Inflammatory macrophage treated with lipopolysaccharide for 4 hours (primary cell): Measurements from ENCODE around the gene LENG1.
A peak's percentile ranks its signal among the peaks of the same experiment; 100 is the strongest.
"Not testable (repeated sequence)": the region's sequence is repeated elsewhere in the genome, so short reads cannot be mapped to it uniquely, and the experiment has no call there.

Source experiments
- DNase-seq: peaks from one replicate; pipeline ENCODE4 v3.0.0-alpha.2; 2020

Gene LENG1

DNA sequence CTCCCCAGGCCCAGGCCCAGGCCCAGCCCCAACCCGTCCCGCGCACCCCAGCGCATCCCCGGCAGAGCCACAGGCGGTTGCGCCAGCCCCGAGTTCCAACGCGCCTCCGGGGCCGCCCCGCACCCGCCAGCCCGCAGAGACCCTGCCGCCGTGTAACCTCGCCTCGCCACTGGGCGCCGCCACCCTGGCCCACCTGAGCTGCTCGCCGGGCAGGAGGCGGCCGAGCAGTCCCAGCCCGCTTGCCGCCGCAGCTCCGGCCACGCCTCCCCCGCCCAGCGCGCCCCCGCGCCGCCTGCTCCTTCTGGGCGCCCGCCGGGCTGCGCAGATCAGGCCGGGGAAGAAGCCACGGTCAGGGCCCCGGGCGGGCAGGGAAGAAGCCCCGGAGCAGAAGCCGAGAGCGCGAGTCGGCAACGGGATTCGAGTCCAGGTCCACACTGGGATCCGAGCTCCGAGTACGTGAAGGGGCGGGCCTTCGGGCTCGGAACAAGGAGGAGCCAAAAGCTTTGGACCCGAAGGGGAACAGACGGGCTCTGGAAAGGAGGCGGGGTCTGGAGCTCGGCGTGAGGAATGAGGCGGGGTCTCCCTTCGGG lies 29.7 kb upstream of the LENG1 start, which contains the start of gene MBOAT7:
TSS of gene MBOAT7 (minus strand) at position 436 of the 590 bp plus-strand sequence. CDS start 1,072 bp downstream, outside the sequence.
- DNase-seq = no peak

DNA sequence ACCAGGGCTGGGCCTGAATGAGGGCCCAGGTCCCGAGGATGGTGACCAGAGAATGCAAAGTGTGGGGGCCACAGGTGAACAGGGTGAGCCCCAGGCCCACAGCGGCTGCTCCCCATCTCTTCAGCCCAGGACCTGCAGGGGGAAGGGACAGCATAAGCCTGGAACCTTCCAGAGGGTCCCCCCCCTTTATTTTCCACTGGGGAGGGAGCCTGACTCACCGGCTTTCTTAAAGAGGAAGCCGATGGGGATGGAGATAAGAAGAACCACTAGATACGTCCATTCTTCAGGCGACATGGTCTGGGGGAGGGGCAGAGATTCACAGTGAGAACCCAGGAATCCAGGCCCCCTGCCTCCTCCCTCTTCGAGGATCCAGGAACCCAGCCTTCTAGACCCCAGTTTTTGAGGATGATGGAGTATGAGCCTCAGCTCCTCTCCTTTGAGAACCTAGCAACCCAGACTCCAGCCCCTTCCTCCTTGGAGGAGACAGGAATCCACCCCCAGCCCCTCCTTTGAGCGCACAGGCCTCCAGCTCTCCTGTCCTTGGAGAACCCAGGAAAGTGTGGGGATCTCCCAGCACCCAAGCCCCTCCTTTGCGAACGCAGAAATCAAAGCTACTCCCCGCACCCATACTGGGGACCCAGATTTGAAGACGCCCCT lies 28.8 kb upstream of the LENG1 start:
- no peak for DNase-seq

DNA sequence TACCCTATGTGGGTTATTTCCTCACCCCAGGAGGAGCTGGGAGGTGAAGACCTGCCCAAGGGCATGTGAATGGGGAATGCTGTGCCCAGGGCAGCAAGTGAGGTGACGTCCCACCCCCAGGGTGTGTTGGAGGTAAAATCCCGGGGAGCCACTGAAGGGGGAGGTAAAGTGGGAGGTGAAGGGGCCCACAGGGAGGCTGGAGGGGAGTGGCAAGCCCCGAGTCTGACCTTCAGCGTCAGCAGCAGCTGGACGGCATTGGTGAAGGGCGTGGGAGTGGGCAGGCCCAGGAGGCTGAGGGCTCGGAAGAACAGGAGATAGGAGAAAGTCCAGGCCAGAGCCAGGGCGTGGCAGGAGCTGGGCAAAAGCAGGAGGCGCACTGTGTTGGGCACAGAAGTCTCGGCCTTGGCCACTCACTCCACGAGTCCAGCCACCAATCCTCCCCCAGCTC lies 27.4 kb upstream of the LENG1 start:
- DNase-seq = no peak

DNA sequence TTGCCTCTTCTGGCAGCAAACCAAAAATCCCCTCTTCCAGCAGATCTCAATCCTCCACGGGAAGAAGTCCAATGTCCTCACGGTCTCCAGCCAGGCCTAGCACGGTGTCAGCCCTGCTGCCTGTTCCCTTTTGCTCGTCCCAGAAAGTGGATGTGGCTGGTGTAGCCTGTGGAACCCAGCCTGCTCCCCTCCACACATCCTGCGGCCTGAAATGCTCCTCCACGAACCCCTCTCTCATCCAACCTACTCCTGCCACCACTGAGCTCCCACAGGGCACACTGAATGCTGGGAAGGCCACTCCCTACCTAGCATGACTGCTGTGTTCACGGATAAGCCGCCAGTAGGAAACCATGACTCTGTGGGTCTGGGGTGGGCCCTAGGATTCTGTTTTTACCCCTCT lies 26.8 kb upstream of the LENG1 start:
- DNase-seq = no peak

DNA sequence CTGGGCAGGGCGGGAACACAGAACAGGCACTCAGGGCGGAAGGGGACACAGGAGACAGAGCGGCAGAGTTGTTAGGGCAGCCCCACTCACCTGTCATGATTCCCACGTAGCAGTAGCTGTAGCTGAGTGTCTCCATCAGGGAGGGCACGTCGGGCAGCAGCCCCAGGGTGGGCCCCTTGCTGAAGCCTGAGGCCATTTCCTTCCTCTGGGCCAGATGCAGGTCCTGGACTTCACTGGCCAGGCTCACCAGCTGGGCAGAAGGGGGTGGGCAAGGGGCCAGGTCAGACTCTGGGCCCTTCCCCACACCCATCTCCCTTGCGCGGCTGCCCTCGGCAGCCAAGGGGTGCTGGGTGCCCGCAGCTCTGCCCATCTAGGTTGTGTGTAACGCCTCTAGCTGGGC lies 23.9 kb upstream of the LENG1 start:
- DNase-seq = no peak

DNA sequence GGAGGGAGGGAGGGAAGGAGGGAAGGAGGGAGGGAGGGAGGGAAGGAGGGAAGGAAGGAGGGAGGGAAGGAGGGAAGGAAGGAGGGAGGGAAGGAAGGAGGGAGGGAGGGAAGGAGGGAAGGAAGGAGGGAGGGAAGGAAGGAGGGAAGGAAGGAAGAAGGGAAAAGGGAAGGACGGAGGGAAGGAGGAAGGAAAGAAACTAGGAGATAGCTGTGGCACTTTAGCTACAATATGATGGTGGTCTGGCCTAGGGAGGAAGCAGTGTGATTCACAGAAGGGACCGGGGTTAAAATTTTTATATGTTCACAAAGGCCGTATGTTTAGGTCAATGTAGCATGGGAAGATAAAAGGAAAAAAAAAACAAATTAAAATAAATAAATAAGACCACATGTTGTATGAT lies 22.4 kb upstream of the LENG1 start:
- DNase-seq = not testable (repeated sequence)

DNA sequence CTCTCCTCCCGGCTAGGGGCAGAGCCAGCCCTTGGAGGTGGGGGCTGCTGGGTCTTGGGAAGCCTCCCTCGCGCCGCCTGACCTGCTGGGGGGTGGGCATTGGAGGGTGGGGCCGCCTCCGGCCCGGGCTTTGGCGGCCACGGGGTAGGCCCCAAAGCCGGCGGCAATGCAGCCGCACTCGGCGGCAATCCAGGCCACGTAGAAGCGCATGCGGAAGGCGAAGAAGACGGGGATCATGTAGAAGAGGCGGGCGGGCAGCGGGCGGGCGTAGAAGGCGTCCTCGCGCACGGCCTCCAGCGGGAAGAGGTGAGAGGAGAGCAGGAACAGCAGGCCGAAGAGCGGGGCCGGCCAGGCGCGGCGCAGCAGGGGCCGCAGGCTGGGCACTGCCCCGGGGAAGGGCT lies 21.2 kb upstream of the LENG1 start:
- no peak for DNase-seq

DNA sequence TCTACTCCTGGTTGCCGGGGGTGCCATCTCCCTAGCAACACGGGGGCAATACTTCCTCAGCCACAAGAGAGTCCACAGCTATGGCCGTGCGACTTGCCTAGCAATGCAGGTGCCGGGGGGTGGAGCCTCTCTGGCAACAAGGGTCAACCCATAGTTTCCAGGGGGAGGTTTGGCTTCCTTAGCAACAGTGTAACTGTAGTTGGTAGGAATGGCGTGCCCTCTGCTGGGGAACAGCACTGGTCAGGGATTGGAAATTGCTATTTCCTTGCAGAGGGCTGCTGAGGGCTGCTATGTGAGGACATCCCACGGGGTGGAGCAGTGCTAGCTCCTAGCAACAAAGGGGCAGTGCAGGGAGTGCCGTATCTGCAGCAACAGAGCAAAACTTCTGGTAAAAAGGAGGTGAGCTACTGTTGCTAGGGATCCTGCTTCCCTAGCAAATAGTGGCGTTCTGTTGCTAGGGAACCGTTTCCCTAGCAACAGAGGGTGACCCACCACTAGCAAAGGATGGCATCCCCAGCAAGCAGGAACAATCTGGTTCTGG lies 20.5 kb upstream of the LENG1 start:
- DNase-seq = peak; percentile 18

DNA sequence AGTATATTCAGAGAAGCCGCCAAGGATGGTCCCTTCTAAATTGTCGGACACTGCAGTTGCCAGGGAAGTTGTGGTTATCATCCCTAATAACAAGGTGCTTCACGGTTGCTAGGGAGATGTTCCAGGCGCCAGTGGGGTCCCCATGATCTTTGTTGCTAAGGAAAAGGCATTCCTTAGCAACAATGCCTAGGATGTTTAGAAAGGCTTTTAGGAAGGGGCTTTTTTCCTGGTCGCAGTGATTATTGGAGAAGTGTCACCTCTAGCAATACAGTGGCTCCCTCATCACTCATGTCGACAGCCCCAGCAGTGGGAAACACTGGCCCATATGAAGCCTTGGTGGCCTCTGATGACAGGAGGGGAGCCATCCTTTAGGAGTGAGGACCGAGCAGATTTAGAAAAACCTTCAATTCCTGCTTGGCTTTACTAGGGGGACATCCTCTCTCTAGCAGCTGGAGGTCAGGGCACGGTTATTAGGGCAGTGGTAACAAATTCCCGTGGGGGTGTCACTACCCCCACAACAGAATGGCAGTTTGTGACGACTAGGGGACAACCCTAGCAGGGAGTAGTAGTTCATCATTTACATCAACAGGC lies 19.8 kb upstream of the LENG1 start:
- no peak for DNase-seq

DNA sequence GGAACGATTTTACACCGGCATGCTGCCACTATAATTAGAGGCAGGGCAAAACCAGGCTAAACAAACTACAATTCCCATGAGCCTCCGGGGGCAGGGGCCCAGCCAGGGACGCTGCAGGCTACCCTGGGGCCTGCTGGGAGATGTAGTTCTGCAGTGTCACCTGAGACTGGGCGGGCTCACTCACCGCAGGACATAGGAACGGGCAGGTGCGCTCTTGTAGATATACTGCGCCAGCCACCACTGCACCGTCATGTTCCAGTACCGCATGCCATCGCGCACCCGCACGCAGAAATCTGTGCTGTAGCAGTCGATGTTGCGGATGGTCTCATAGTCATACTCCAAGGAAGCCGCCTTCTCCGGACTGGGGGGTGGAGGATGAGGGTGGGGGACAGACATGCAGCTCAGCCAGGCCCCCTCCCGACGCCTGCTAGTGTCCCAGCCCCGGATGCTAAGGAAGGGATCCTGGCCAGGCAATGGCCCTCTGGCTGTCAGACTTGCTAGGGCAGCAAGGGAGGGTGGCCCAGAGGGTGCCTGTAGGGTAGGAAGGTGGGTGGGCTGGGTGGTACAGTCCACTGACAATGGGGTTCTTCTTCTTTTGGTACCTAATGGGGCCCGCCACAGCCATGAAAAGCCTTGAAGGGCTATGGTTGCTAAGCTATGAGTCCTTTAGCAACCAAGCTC lies 19.2 kb upstream of the LENG1 start:
- DNase-seq = peak; percentile 15

DNA sequence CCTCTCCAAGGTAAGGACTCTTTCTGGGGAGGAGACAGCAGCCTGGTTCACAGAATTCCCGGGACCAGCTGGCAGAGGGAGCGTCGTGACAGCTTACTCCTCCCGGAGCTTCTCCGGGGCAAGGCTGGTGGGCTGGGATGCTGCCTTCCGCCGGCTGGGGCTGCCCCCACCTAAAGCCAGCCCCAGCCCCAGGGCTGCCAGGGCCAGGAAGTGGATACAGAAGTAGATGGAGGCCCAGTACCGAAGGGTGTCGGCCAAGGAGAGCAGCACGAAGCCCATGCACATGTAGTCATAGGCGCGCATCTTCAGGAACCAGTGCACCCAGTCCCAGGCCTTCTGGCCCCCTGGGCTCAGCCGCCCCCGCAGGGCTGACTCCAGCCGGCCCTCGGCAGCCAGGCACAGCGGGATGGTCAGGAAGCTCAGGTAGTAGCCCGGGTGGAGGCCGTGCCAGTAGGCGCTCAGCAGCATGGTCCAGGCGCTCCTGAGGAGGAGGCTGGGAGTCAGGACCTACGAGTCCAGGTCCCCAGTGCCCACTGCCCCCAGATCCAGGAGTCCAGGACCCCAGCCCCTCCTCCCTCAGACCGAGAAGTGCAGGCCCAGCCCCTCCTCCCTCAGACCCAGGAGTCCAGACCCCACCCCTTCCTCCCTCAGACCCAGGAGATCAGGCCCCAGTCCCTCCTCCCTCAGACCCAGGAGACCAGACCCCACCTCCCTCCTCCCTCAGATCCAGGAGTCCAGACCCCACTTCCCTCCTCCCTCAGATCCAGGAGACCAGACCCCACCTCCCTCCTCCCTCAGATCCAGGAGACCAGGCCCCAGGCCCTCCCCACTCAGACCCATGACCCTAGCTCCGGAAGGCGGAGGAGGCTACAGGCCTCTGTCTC lies 14.7 kb upstream of the LENG1 start:
- DNase-seq = no peak

DNA sequence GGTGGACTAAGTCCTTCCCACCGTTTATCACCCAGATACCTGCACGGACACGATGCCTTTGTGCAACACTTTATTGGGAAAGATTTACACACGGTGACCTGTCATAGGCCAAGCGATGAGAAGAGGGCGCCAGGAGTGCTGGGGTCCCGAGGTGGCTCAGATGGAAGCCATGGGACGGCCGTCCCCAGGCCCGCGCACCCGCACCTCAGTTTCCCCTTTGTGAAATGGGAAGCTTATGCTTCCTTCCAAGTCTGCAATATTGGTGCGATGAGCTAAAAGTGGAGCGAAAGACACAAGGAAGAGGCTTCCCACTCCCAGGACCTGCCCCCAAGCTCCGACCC lies 13.8 kb upstream of the LENG1 start:
- no peak for DNase-seq

DNA sequence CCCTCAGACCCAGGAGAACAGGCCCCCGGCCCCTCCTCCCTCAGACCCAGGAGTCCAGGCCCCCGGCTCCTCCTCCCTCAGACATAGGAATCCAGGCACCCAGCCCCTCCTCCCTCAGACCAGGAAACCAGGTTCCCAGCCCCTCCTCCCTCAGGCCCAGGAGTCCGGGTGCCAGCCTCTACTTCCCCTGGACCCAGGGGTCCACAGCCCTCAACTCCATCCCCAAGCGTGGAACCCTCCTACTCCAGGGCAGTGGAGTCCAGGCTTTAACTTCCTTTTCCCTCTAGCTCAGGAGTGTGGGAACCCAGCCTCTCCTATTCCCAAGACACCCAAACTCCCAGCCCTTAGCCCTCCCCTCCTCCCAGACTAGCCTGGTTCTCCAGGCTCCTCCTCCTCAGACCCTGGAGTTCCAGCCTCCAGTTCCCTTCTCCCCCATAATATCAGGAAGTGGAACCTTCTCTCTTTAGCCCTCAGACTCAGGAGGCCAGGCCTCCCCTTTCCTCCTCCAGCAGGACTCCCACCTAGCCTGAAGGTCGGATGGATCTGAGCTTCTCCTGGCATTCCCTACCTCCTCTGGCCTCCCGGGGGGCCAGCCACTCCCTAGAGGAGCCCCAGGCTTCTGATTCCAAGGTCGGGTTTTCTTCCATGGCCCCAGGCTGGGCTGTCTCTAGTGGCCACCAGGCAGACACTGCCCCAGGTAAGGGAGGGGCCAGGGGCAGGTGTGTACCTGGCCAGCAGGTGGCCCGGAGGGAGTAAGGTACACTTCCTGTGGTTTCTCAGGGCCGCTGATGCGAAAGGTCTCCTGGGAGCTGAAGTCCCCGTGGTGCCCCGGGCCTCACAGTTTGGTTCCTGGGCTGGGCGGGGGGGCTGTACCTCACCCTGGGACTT lies 13.2 kb upstream of the LENG1 start, which contains the start of gene TMC4:
TSS of gene TMC4 (minus strand) at position 690 of the 888 bp plus-strand sequence. CDS start at position 647, 43 bp downstream.
- no peak for DNase-seq

DNA sequence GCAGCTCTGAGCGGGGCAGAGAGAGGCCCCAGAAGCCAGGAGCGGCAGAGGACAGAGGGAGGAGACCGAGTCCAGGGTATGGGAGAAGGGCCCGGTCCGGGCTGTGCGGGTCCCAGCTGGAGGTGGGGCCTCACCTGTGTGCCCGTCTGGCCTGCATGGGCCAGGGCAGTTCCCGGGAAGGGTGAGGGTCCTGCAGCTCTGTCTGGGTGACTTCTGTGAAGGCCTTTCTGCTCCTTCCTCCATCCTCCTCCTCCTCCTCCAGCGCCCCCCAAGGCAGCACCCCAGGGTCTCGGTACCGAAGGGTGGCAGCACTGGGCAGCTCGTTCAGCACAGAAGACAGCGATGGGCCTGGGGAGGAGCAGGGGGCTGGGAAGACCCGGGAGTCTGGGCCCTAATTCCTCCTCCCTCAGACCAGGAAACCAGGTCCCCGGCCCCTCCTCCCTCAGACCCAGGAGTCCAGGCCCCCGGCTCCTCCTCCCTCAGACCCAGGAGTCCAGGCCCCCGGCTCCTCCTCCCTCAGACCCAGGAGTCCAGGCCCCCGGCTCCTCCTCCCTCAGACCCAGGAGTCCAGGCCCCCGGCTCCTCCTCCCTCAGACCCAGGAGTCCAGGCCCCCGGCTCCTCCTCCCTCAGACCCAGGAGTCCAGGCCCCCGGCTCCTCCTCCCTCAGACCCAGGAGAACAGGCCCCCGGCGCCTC lies 12.4 kb upstream of the LENG1 start:
- DNase-seq = not testable (repeated sequence)

DNA sequence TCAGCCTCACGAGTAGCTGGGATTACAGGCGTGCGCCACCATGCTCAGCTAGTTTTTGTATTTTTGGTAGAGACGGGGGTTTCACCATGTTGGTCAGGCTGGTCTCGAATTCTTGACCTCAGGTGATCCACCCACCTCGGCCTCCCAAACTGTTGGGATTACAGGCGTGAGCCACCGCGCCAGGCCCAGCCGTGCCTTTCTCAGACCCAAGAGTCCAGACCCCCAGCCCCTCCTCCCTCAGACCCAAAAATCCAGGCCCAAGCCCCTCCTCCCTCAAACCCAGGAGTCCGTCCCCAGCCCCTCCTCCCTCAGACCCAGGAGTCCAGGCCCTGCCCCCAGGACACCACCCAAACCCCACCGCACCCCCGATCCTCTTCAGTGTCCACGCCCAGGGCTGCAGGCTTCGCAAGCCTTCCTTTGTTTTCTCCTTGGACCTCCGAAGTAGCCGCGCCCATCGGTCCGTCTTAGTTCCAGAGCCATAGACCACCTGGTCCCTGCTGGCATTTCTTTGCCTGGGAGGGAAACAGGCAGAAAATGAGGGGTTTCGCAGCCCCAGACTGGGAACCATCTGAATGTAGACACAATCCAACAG lies 9.7 kb upstream of the LENG1 start:
- DNase-seq = no peak

DNA sequence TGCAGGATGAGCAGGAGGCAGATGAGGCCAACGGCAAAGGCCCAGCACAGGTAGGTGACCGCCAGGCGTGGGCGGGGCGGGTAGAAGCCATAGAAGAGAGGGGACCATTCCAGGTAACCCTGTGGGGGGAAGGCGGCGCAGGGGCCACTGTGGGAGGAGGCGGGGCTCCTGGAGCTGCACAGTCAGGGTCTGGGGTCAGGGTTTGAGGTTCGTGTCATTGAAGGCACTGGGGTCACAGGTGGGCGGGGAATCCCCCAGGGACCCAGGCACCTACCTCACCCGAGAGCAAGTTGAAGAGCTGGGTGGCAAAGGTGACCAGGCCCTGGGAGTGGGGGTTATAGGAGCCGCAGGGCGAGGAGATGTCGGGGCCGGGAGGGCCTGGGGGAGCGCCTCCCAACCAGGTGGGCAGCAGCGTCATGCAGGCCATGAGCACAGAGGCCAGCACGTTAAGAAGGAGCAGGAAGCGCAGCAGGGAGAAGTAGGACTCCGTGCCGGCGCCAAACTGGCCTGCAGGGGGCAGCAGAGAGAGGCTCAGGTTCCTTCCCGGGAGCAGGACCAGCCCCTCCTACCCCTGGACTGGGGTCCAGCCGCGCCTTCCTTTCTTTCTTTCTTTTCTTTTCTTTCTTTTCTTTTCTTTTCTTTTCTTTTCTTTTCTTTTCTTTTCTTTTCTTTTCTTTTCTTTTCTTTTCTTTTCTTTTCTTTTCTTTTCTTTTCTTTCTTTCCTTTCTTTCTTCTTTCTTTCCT lies 8.8 kb upstream of the LENG1 start:
- DNase-seq = peak; percentile 89

DNA sequence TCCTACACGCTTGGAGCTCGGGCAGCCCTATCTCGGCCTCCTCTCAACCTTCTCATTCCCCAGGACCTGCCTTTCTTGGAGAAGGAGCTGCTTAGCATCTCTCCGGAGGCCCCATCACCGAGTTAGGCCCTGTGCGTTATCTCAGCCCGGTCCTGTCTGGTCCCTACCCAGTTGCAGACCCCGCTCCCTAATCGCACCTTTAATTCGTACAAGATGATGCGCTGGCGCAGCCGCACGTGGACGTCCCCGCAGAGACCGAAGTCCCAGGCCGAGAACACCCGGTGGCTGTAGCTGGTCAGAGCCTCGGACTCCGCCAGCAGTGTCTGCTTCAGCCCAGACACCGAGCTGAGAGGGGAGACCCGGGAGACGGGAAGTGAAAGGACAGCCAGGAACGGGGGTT lies 5.7 kb upstream of the LENG1 start:
- DNase-seq = no peak

DNA sequence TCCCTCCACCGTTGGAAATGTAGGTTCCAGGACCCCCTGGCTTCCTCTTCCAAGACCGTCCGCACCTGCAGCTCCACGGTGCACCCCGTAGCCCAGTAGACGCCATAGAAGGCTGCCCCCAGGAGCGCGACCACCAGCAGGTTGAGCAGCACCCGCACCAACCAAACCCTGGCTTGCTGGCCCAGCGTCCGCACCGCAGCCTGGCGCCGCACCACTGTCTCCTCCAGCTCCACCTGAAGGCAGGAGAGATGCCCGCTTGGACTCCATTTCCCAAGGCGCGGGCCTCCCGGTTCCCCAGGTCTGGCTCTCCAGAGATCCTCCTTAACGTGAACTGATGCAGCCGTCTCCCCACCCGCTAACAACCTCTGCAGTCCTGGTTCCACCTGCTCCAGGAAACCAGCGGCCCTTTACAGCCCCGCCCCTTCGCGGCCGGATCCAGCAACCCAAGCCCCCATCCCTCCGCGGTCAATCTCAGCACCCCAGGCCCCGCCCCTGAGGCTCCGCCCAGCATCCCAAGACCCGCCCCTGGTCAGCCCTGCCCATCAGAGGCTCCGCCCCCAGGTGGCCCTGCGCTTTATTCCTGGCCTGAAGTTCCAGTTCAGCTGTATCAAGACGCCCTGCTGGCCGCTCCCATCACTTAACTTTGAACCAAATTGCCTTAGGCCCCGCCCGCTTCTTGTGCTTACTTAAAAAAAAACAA lies 5.0 kb upstream of the LENG1 start:
- DNase-seq = peak; percentile 53

DNA sequence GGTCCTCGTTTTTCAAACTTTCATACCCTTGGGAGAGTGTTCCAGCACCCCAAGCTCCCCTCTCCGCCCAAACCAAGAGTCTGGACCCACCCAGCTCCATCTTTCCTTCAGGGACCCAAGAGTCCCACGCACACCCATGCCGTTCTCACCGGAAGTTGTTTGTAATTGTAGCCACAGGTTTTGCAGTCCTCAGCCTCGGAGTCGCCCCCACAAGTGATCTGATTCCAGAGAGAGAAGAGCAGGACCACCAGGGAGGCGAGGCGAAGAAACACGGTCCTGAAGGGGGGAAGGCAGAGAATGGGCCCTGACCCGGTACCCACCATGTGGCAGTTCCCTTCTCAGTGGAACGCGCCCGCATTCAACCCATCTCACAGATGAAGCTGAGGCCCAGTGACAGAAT lies 3.4 kb upstream of the LENG1 start:
- no peak for DNase-seq
